HG03378 (cell line): Measurements from ENCODE around the gene HPS1.

Experiments used
- ATAC-seq: cut with Tn5 transposase; IDR thresholded peaks from one replicate; pipeline ENCODE4 v1.9.1; 2021; ENCODE audit warnings: mild to moderate bottlenecking, moderate library complexity; ENCODE audit not compliant: unreplicated experiment

Gene HPS1

DNA sequence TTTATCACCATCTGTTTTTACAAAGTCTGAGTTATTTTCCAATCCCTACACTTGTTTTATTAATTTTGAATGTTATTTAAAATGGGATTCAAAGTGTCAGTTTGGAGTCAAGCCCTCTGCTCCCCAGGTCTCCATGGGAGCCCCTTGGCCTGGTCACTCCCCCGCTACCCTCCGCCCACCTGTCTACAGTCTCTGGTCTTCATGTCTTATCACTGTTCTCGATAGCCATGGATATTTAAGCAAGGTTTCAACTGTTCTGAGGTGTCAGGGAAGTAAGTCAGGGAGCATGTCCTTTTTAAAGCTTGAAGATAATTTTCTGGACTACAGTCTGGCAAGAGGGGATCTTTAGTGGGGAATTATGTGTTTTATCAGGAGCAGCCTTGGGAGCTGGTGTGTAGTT lies 19.1 kb upstream of the HPS1 start:
- ATAC-seq: no peak

DNA sequence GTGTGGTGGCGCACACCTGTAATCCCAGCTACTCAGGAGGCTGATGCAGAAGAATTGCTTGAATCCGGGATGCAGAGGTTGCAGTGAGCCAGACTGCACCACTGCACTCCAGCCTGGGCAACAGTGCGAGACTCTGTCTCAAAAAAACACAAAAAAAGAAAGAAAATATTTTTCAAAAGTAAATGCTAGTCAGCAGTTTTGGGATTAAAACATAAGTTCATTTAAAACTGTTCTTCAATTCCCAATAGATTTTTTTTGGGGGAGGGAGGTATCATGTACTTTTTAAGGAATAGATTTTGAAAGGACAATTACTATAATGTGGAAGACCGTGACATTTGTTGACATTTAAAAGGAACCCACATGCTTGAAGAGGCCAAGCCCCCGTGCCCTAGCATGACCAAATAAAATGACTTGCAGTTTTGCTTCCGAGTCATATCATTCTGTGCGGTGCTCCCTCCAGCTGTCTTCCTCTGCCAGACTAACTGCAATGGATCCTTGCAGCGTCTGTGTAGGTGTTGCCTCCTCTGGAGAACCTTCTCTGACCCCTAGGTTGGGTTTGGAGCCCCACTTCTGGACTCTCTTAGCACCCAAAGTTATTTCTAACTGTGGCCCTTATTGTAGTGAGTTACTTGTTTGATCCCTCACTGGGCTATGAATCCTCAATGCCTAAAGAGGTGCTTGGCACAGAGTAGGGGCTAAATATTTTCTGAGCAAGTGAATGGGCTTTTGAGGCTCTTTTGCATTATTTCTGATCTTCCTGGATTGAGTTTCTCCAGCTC lies 17.4 kb upstream of the HPS1 start:
- ATAC-seq: no peak

DNA sequence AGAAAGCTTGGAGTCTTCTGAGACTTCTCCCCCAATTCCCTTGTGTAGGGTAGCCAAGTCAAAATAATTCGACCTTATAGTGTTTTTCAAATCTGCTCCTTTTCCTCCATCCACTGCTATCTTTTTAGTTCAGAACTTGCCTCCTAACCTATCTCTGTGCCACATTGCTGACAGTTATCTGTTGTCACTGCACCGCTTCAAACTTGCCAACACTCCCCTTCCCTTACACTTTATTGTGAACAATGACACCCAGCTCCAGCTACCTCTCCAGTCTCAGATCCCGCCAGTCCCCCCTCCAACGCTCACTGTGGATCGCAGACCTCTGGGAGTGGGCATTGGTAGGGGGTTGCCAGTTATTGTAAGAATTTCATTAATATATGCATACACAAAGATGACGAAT lies 16.3 kb upstream of the HPS1 start:
- ATAC-seq: no peak

DNA sequence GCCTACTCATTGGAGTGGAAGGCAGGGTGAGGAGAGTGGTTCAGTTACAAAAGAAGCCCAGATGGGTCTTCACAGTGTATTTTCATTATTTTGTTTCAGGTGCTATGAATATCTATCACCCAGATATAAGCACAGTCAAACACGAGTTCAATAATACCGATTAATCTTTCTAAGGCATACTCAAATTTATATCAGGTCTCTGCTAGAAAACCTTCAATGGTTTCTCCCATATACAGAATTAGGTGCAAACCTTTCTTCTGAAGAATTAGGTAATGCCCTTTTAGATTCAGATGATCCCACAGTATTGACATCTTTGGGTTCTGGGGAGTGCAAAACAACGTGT lies 14.7 kb upstream of the HPS1 start:
- no peak for ATAC-seq

DNA sequence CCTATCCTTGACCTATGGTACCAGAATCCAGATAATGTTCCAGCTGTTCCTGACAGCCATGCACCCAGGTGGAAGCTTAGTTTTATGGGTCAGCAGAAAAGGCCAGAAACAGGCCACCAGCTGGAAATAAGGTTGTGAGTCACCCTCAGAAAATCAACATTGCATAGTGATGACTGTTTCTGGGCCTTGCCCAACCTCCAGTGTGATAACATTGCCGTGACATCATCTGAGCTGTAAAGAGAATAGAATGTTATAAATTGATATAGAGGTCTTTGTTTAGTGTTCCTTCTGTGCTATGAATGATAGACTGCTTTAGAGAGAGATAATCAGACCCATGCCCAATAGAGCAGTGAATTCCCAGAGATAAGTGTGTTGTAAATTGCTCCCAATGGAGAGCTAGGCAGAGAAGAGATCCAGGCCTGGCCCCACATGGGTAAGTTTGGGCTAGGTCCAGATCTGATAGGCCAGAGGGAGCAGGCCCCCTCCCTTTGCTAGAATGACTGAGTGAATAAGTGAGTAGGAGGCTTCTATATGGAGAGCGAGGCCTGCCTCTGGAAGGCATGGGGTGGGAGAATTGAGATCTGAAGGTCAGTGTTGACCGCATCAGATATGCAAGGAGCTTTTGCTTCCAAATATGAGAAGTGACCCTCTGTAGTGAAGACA lies 14.2 kb upstream of the HPS1 start:
- ATAC-seq: no peak

DNA sequence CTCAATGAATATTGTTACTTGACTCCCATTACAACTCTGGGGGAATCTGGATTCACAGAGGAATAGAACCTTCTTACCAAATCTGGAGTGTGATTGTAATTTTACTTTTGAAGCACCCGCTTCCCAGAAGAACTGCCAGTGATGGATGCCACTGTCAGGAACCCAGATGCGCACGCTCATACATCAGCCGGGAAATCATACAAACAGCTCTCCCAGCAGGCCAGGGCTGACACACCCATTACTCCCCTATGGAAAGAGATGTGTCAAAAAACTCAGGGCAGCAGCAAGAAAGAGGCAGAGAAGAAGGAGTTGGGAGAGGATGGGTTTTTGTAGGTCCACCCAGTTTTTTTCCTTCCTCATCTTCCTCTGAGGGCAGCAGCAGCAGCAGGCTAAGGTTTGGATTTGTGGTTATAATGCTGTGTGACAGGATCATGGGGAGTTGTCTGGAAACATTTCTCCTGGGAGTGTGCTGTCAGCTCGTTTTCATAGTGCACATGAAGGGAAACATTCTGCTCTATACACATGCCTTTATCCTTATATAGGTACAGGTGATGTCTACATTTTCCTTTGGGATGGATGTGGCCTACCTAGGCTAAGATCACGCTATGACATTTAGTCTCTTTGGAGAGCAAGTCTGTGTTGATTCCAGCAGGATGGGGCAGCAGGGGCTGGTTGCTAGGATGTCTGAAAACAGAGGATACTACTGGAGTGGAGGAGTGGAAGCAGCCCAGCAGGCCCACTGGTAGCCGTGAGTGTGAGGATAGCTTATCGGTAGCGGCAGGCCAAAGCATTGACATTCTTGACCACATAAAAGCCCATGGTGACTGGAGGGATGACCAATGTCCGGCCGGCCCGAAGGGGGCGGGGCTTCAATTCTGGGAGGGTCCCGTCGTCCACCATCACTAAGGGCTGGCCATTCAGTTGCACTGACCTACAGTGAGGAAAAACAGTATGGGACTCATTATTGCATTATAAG lies 12.4 kb upstream of the HPS1 start:
- no peak for ATAC-seq

DNA sequence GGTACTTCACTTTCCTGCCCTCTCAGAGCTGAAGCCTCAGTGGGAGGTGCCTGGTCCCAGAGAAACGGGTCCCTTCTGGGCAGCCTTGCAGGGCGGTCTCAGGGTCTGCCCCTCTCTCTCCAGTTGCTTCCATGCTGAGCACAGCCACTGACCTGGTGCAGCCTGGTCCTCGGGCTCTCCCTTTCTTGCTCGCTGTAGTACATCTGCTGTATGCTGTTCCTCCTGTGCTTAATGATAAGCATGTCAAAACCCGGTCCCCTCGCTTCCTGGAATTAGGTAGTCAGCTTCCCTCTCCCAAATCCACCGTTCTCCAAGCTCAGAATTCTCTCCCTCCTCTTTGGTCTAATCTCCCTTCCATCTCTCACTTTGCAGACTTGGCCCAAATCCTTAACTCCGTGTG lies 11.0 kb upstream of the HPS1 start:
- ATAC-seq: no peak

DNA sequence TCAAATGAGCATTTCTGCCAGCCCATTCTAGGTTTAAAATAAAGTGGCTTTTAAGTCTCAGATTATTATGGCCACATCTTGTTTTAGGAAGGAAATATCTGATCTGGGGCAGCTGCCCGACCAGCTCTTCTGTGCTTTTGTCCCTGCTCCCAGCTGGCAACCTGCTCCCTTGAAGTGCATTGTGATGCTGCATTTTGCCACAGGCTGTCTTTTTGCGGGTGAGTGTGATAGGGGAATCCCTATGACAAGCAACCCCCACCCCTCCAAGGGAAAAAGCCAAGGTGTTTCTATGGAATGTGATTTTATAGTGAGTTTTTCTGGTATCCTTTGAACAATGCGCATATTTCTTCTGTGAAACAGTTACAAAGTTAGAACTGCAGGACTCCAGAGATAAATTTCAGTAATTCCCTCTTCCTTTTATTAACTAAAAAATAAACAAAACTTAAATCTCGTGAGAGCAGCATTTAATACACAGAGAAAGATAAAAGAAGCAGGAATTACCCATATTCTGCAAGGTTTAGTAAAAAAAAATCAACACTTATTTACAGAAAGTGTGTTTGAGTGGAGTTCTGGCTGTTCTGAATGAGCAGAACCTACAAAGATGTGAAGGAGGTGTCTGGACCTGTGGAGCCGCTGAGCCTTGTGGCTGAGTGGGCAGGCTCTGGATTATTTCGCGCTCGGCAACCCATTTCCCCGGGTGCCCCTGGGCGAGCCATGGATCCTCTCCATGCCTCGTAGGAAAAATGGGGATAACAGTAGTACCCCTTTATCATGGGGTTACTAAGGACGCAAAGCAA lies 10.1 kb upstream of the HPS1 start:
- ATAC-seq: no peak

DNA sequence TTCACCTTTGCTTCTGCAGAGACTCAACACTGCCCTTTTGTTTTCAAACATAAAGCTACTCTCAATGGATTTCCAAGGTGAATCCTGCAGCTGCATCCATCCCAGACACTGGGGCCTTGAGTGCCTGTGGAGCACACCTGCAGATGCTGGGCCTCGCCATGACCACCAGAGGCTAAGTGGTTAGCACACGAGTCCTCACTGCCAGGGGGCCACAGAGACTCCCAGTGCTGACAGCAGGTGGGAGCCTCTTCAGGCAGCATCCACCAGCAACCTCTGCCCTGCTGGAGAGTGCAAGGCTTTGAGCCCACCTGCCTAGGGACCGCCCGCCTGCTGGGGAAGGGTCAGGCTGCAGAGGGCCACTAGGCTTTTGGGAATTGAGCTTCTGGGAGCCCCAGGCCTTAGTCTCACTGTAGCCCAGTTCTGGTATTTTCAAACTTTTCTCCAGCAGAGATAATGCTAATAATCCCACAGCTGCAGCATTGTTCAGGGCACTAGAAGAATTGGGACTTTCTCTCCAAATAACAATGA lies 9.4 kb upstream of the HPS1 start:
- ATAC-seq: no peak

DNA sequence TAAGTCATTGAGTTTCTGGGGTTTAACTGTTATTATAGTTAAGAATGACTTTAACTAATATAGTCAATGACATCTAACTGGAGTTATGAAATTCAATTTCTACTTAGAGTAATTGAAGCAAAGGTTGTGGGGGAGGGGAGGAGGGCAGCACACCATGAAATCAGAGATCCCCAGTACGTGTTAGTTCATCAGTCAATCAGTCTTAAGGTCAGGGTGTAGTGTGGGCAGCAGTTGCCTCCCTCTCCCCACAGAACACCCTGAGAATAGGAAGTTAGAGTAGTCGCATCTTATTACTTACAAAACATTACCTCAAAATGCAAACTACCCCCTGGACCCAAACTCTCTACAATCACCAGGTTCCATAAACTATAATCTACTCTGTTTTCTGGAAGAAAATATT lies 7.0 kb upstream of the HPS1 start:
- ATAC-seq: no peak

DNA sequence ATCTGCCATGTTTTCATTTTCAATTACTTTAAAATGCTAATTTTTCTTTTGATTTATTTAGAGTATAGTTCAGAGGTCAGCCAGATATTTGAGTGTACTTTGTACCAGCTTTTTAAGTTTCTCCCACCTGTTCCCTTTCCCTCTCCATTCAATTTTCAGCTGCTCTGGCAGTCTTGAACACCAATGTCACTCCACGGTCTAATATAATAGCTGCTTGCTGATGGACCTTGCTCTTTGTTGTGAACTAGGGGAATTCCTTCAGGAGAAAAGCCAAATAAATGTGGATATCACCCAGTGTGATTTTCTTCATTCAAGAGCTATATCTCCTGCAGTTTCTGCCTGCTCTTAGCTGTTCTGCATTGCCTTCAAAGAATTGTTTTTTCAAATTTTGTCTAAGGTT lies 3.9 kb upstream of the HPS1 start:
- ATAC-seq: no peak

DNA sequence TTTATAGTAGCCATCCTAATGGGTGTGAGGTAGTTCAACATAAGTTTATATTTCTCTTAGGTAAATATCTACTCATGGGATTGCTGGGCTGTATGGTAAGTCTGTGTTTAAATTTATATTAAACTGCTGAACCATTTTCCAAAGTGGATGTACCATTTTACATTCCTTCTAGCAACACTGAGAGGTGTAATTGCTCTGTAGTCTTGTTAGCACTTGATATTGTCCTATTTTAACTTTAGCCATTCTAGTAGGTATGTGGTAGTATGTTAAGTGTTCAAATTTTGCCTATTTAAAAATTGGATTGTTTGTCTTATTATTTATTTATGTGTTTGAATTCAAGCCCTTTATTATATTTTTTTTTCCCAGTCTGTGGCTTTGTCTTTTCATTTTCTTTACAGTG lies 2.6 kb upstream of the HPS1 start:
- ATAC-seq: no peak

DNA sequence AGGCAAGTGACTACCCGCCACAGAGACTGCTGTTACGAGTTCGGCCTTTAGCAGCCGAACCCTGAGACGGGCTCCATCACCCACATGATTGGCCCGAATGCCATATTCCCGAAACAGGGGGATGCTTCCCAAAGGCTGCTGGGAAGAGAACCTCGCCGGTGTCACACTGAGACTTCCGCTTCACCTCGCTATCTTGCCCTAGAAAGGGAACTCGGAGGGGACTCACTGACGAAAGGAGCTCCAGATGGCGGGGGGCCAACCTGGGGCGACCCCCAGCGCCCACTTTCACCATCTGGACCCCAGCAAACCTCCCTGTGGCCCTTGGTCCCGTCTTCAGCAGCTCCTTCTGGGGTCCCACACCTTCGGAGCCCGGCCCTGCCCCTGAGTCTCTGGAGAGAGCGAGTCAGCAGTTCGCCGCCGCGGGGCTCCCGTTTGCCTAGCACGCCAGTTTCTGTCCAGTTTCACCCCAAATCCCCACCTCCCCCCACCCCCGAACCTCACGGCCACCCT lies 529 bp downstream of the HPS1 start:
- ATAC-seq: peak; percentile 39

DNA sequence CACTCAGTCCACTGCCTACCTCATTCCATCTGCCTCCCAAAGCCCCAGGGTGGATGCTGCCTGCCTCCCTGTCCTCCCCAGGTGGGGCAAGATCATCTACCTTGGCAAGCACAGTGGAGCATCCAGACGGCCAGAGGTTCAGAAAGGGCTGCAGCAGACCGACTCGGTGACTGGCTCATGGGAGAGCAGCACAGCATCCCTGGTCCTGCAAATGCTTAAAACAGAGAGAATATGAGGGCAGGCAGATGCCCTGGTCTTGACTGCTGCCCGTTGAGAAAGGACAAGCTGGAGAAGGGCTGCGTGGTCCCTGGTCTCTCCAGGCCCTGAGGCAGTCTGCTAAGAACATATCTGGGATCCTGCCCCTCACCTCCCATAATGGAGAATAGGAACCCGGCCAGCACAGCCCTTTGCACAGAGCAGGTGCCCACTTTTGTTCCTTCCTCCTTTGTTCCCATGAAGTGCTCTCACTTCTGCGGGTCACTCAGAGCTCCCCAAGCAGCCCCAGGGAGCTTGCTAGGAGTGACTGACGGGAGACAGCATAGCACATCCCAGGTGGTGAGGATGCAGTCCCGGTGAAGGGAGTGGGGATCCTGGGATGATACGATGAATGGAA lies 1.4 kb downstream of the HPS1 start:
- ATAC-seq: no peak

DNA sequence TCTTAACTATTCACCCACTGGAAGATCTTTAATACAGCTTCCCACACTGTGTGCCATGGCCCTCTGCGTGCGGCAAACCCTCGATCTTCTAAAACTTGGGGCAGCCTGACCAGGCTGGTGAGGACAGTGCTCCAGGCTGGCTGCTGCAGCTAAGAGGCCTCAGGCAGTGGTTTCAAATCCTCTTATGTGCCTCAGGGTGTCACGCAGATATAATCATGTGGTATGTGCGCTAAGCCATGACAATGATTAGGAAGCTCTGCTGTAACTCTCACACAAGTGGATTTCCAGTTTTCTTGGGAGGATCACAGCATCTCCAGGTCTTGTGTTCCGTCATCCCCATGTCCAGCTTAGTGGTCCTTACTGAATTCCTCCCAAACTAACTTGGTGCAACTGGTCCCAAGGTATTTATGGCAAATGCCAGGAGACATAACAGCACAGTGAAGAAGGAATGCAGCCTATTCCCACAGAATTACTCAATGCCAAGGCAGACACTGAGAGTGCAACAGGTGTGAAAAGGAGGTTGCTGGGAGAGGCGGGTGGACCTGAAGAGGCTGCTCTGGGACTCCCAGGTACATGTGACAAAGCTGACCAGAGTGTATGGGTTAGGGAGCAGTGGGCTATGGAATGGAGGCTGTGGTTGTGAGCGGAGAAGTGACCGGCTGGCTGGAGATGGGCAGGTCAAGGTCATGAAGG lies 2.3 kb downstream of the HPS1 start:
- ATAC-seq: peak; percentile 34

DNA sequence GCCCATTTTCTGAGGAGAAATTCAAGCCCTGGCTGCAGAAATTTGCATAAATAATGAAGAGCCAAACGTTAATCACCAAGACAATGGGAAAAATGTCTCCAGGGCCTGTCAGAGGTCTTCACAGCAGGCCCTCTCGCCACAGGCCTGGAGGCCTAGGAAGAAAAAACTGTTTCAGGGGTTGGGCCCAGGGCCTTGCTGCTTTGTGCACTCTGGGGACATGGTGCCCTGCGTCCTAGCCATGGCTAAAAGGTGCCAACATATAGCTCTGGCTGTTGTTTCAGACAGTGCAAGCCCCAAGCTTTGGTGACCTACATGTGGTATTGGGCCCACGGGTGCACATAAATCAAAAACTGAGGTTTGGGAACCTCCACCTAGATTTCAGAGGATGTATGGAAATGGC lies 8.0 kb downstream of the HPS1 start:
- ATAC-seq: no peak

DNA sequence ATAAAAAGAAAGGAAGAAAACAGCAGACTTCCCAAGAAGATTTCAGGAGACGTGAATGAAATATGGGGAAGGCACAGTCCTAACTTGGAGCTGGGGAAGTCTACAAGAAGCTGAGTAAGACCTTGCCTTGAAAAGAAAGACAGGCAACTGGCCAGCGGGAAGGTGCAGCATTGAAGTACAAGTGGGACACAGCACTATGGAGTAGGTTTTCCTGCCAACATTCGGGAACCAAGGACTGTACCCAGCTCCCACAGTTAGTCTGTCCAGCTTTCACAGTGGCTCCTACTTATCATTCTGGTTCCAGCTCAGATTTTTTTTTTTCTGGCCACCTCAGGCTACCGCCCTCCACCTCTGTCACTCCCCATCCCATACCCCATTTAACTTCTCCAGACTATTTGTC lies 10.0 kb downstream of the HPS1 start:
- no peak for ATAC-seq

DNA sequence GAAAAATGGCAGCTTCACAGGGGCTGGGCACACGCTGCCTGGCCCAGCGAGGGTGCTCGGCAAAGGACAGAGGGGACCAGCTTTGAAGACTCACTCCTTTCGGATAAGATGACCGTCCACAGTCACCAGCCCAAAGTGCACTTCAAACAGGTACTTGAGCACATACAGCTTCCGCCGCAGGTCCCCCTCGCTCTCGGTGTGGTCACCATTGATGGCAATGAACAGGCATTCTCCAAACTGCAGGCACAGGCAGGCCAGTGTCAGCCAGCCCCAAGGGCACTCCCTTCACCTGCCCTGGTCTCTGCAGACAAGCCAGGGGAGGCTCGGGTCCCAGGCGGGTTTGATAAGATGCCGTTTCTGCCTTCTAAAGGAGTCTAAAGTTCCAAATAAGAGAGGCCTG lies 11.6 kb downstream of the HPS1 start:
- no peak for ATAC-seq
